Natural killer cell (primary cell): ENCODE data around the gene SHF. TPM values are rescaled to one million over a fixed set of nuclear protein-coding genes. Genes with fewer than 3 reads are reported as not detected.
"Not testable (repeated sequence)": the region's sequence is repeated elsewhere in the genome, so short reads cannot be mapped to it uniquely, and the experiment has no call there.

Source experiments
- ATAC-seq, 3 donors: fragments of 150-1000 bp in 2 of 3; fragments of 200-7000 bp in 1 of 3; cut with Tn5 transposase; 1 replicate in 1 of 3; 2 replicates in 2 of 3; pipeline ENCODE4 v1.10.0; 2021; ENCODE audit warnings: mild to moderate bottlenecking in 2 of 3, moderate library complexity in 2 of 3
- DNase-seq, 2 donors: peaks; one replicate each; pipeline versions ENCODE4 v3.0.0 to v3.0.0-alpha.2; 2013 to 2021; ENCODE audit warnings: mixed read lengths in 1 of 2
- H3K27ac ChIP-seq: one replicate; pipeline ENCODE4 v1.5.1; 2013; ENCODE audit warnings: mild to moderate bottlenecking, low read length
- H3K27me3 ChIP-seq: one replicate; pipeline ENCODE4 v1.6.1; 2013; ENCODE audit warnings: low read length; ENCODE audit not compliant: control insufficient read depth, insufficient read depth
- H3K36me3 ChIP-seq: one replicate; pipeline ENCODE4 v1.6.1; 2013; ENCODE audit warnings: low read length; ENCODE audit not compliant: control insufficient read depth, insufficient read depth
- H3K4me1 ChIP-seq: one replicate; pipeline ENCODE4 v1.6.1; 2013; ENCODE audit warnings: low read length; ENCODE audit not compliant: control insufficient read depth, insufficient read depth
- H3K4me3 ChIP-seq: one replicate; pipeline ENCODE4 v1.5.1; 2013; ENCODE audit warnings: low read length
- H3K9me3 ChIP-seq: one replicate; pipeline ENCODE4 v1.6.1; 2013; ENCODE audit warnings: low read length; ENCODE audit not compliant: control insufficient read depth, insufficient read depth
- H3K27ac Mint-ChIP-seq, 2 donors: one replicate each; pipeline ENCODE4 v1.8.0; 2022; ENCODE audit warnings: mild to moderate bottlenecking in 2 of 2, mixed read lengths in 2 of 2, moderate library complexity in 1 of 2
- H3K27me3 Mint-ChIP-seq, 2 donors: one replicate each; pipeline ENCODE4 v1.8.0; 2022; ENCODE audit warnings: low read depth in 2 of 2, mixed read lengths in 2 of 2
- H3K36me3 Mint-ChIP-seq: one replicate; pipeline ENCODE4 v1.8.0; 2022; ENCODE audit warnings: mixed read lengths
- H3K4me1 Mint-ChIP-seq, 2 donors: one replicate each; pipeline ENCODE4 v1.8.0; 2022; ENCODE audit warnings: mixed read lengths in 2 of 2
- H3K4me3 Mint-ChIP-seq: one replicate; pipeline ENCODE4 v1.8.0; 2022; ENCODE audit warnings: mild to moderate bottlenecking, moderate library complexity, mixed read lengths
- H3K9me3 Mint-ChIP-seq, 2 donors: one replicate each; pipeline ENCODE4 v1.8.0; 2022; ENCODE audit warnings: mixed read lengths in 2 of 2
- WGBS: methylation state at CpG from one replicate; pipeline ENCODE4 v1.1.7; 2013; ENCODE audit warnings: missing lambda C conversion rate; ENCODE audit not compliant: insufficient coverage; 5-methylcytosine and 5-hydroxymethylcytosine counted together
- intact Hi-C: fragments of 100-400 bp; cut with micrococcal nuclease; formaldehyde crosslinking; loops from one replicate; pipeline ENCODE4 v1.14.2; 2022
- total RNA-seq, 4 donors: library from RNA; stranded (reverse); fragments of 120-200 nt in 1 of 4; gene quantifications; one replicate each; pipeline versions ENCODE4 v1.2.3 to v1.2.4, GENCODE V29; 2013 to 2022
- TF ChIP-seq, protein P1 (sequence below): fragments of 200-600 bp; IDR thresholded peaks from one replicate; pipeline ENCODE4 v1.8.0; 2022; ENCODE audit warnings: antibody characterized with exemption

SHF gene
- total RNA-seq, 3 donors from 2014 or later (not counting 1 experiment from before 2014, with no cell fraction given), result 0.94 to 2.4 (median 1.7) TPM

DNA sequence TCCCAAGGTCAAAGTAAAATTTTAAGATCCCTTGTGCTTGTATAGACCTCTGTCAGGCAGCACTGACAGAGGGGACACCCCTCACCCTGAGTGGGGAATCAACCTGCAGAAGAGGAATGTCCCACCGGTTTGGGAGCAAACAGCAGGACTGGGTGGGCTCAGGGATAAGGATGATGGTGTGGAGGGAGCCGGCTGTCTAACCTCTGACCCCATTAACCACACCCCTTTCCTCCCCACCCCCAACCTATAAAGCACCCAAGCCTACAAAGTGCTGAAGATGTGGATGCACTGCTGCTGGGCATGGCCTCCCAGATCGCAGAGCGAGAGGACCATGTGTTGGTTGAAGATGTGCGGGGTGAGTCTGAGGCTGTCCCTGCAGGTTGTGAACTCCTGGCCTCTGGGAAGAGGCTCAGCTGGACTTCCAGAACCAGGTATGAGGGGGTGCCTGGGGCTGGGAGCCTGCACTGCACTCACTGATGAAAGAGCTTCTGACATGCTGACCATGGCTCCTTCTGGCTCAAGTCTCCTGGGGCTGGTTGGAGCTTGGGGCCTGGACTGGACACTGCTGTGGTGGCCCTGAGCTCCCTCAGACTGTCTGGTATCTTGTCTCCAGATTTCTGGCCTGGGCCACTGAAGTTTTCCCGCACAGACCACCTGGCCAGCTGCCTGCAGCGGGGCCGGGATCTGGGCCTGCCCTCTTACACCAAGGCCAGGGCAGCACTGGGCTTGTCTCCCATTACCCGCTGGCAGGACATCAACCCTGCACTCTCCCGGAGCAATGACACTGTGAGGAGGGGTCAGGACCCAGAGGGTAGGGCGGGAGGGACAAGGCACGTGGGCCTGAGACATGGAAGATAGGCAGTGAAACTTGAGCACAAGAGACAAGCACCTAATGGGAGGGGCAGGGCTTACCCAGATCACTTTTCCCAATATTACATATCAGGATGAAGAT is 48.7 kb downstream of the SHF start:
- no peak overlapping the region for H3K27ac Mint-ChIP-seq
- H3K4me1 ChIP-seq, result peaks cover 8% of the 10 kb centered on the region
- H3K4me3 Mint-ChIP-seq, result no peak overlapping the region
- no peaks in the 10 kb centered on the region for H3K9me3 ChIP-seq
- H3K36me3 Mint-ChIP-seq, result no peaks in the 10 kb centered on the region
- intact Hi-C loops, result no loop called here
- TF ChIP-seq, protein P1, sequence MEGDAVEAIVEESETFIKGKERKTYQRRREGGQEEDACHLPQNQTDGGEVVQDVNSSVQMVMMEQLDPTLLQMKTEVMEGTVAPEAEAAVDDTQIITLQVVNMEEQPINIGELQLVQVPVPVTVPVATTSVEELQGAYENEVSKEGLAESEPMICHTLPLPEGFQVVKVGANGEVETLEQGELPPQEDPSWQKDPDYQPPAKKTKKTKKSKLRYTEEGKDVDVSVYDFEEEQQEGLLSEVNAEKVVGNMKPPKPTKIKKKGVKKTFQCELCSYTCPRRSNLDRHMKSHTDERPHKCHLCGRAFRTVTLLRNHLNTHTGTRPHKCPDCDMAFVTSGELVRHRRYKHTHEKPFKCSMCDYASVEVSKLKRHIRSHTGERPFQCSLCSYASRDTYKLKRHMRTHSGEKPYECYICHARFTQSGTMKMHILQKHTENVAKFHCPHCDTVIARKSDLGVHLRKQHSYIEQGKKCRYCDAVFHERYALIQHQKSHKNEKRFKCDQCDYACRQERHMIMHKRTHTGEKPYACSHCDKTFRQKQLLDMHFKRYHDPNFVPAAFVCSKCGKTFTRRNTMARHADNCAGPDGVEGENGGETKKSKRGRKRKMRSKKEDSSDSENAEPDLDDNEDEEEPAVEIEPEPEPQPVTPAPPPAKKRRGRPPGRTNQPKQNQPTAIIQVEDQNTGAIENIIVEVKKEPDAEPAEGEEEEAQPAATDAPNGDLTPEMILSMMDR, result no peak
- H3K4me3 ChIP-seq, result no peak overlapping the region
- peaks cover 18% of the 10 kb centered on the region for H3K27me3 ChIP-seq
- H3K27ac ChIP-seq, result no peak overlapping the region
- peaks cover 16 to 18% of the 10 kb centered on the region in 2 donors for H3K27me3 Mint-ChIP-seq
- no peak for DNase-seq
- H3K9me3 Mint-ChIP-seq, result no peaks in the 10 kb centered on the region
- no peak for ATAC-seq
- 89% methylated on average over 10 of the region's 12 CpGs for WGBS
- H3K36me3 ChIP-seq, result no peaks in the 10 kb centered on the region
- peaks cover 0 to 17% of the 10 kb centered on the region in 2 donors for H3K4me1 Mint-ChIP-seq

DNA sequence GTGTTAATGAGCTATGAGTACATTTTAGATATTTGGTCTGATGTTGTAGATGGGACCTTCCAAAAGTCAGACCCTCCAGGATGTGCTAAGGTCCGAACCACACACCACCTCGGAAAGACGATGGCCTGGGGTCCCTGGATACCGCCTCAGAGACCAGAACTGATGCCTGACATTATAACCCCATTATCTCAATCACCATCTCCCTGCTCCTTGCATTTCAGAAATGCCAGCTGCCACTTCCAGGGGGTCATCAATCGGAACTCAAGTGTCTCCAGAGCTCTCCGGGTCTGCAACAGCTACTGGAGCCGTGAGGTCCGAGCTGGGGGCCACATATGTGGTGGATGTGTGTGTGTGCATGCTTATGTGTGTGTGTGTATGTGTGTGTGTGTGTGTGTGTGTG is 50.1 kb downstream of the SHF start:
- no peaks in the 10 kb centered on the region for H3K36me3 ChIP-seq
- H3K27ac ChIP-seq, result no peak overlapping the region
- DNase-seq, result no peak
- H3K4me3 Mint-ChIP-seq, result no peak overlapping the region
- no peaks in the 10 kb centered on the region for H3K36me3 Mint-ChIP-seq
- peaks cover 8% of the 10 kb centered on the region for H3K4me1 ChIP-seq
- no peaks in the 10 kb centered on the region for H3K9me3 ChIP-seq
- ATAC-seq, result no peak
- H3K27ac Mint-ChIP-seq, result no peak overlapping the region
- H3K9me3 Mint-ChIP-seq, result no peaks in the 10 kb centered on the region
- TF ChIP-seq, protein P1, result no peak
- intact Hi-C loops, result no loop called here
- H3K27me3 Mint-ChIP-seq, result peaks cover 30 to 31% of the 10 kb centered on the region in 2 donors
- peaks cover 19% of the 10 kb centered on the region for H3K27me3 ChIP-seq
- H3K4me3 ChIP-seq, result no peak overlapping the region
- H3K4me1 Mint-ChIP-seq, result peaks cover 0 to 18% of the 10 kb centered on the region in 2 donors
- WGBS, result 89% methylated on average over 8 of the region's 8 CpGs

DNA sequence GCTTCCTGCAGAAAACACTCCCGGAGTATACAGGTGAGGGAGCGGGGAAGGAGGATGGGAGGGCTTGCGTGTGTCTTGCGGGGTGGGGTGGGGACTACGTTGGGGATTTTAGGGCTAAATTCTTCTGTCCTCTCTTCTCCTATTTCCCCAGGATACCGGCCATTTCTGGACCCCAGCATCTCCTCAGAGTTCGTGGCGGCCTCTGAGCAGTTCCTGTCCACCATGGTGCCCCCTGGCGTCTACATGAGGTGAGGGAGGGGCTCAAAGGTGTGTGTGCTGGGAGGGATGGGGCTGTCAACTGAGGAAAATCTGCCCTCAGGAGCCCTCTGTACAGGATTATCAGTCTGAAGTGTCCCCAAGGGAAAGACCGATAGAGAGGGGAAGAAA is 51.4 kb downstream of the SHF start:
- H3K27ac ChIP-seq, result no peak overlapping the region
- H3K27ac Mint-ChIP-seq, result no peak overlapping the region
- H3K9me3 ChIP-seq, result no peaks in the 10 kb centered on the region
- intact Hi-C loops, result no loop called here
- H3K27me3 ChIP-seq, result peaks cover 20% of the 10 kb centered on the region
- DNase-seq, result peak in 1 of 2 donors; percentile 50
- ATAC-seq, result no peak
- H3K4me1 Mint-ChIP-seq, result peaks cover 0 to 18% of the 10 kb centered on the region in 2 donors
- no peaks in the 10 kb centered on the region for H3K9me3 Mint-ChIP-seq
- H3K36me3 ChIP-seq, result no peaks in the 10 kb centered on the region
- TF ChIP-seq, protein P1, result no peak
- WGBS, result 15% methylated on average over 8 of the region's 10 CpGs
- H3K4me1 ChIP-seq, result peaks cover 8% of the 10 kb centered on the region
- H3K27me3 Mint-ChIP-seq, result peaks cover 37 to 43% of the 10 kb centered on the region in 2 donors
- no peaks in the 10 kb centered on the region for H3K36me3 Mint-ChIP-seq
- no peak overlapping the region for H3K4me3 ChIP-seq
- peak overlapping the region; percentile 37 for H3K4me3 Mint-ChIP-seq

DNA sequence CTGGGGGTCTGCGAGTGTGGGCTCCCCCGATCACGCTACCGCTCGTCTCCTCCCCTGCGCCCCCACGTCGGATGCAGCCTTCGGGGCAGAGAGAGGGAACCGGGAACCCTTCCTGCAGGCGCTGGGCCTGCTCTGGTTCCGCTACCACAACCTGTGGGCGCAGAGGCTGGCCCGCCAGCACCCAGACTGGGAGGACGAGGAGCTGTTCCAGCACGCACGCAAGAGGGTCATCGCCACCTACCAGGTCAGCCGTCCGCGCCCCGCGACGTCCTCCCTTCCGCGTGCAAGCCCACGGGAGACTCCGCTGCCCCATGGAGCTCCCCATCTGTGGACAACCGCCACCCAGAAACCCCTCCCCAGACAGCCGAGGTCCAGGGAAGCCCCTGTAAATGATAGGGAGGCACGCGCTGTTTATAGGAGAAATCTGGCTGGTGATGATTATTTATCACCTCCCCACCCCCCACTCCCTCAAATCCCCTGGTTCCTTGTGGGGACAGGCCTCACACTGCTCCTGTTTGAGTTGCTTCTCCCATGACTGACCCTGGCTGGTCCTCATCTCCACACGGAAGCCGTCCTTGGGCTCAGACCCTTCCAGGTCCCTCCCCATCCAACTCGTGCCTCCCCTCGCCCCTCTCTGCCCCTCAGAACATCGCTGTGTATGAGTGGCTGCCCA is 51.9 kb downstream of the SHF start:
- H3K27ac Mint-ChIP-seq, H3K36me3 ChIP-seq, intact Hi-C loops, H3K9me3 Mint-ChIP-seq, H3K9me3 ChIP-seq, H3K27ac ChIP-seq, H3K4me3 ChIP-seq, H3K4me1 ChIP-seq, H3K36me3 Mint-ChIP-seq, DNase-seq: not testable (repeated sequence)
- H3K4me3 Mint-ChIP-seq, result peak overlapping the region; percentile 37
- peak in 1 of 3 donors; percentile 13 for ATAC-seq
- 23% methylated on average over 2 of the region's 37 CpGs for WGBS
- peaks cover 23% of the 10 kb centered on the region for H3K27me3 ChIP-seq
- peaks cover 0 to 18% of the 10 kb centered on the region in 2 donors for H3K4me1 Mint-ChIP-seq
- peaks cover 42 to 48% of the 10 kb centered on the region in 2 donors for H3K27me3 Mint-ChIP-seq
